HepG2 (cell line): Measurements from ENCODE around the gene ZC3H15. TPM values are rescaled to one million over a fixed set of nuclear protein-coding genes. Genes with fewer than 3 reads are reported as not detected.

Experiments
- ATAC-seq: fragments of 200-7000 bp; cut with Tn5 transposase; 3 replicates; pipeline ENCODE4 v1.9.1; 2020; ENCODE audit warnings: mild to moderate bottlenecking, moderate library complexity
- BruUV-seq: library from RNA; stranded (reverse); fragments of 400-500 nt; replicated peaks from 2 replicates; lab custom pipeline; 2021; lab: Mats Ljungman, UMichigan
- CTCF ChIA-PET: fragments of 300-600 bp; formaldehyde crosslinking; extraction: SDS; loops from one replicate; lab custom pipeline; 2021; ENCODE audit warnings: low total read pairs, inconsistent platforms, low intra/inter-chr PET ratio; lab: Yijun Ruan, JAX
- POLR2A ChIA-PET: fragments of 350-600 bp; sonication (Branson Sonifier 250); formaldehyde crosslinking; loops from one replicate; lab custom pipeline; 2020; ENCODE audit warnings: antibody characterized with exemption, inconsistent platforms; lab: Yijun Ruan, JAX
- DNase-seq: peaks from one replicate; pipeline ENCODE4 v3.0.0-alpha.2; 2015; ENCODE audit warnings: low spot score
- FAIRE-seq: peaks from 3 replicates; lab custom pipeline; 2011; peaks lifted over from hg19 to GRCh38; lab: Jason Lieb, UNC
- H2AFZ ChIP-seq: one replicate; pipeline ENCODE4 v1.6.1; 2011; ENCODE audit warnings: low read length, inconsistent platforms
- H3K27ac ChIP-seq: fragments of 300-600 bp; 3 replicates; pipeline ENCODE4 v1.8.0; 2011; ENCODE audit warnings: mixed run types, mild to moderate bottlenecking, mixed read lengths, low read length, inconsistent platforms; ENCODE audit not compliant: insufficient read depth; ENCODE audit errors: extremely low read length
- H3K27me3 ChIP-seq, 2 experiments: fragments of 200-600 bp in 1 of 2; 2 replicates in 1 of 2; 3 replicates in 1 of 2; pipeline versions ENCODE4 v1.6.0 to v1.8.0; 2011; ENCODE audit warnings: low read length in 2 of 2, mild to moderate bottlenecking in 2 of 2, moderate library complexity in 2 of 2, inconsistent platforms in 1 of 2; ENCODE audit not compliant: insufficient read depth in 2 of 2, control insufficient read depth in 1 of 2
- H3K36me3 ChIP-seq, 2 experiments: fragments of 200-600 bp in 1 of 2; replicated peaks in 1 of 2; 2 replicates in 1 of 2; 3 replicates in 1 of 2; pipeline versions ENCODE4 v1.5.1 to v1.8.0; 2011; ENCODE audit warnings: low read length in 2 of 2, inconsistent platforms in 1 of 2; ENCODE audit not compliant: insufficient read depth in 2 of 2, control insufficient read depth in 1 of 2
- H3K4me1 ChIP-seq: 2 replicates; pipeline ENCODE4 v1.5.1; 2012; ENCODE audit warnings: low read length, inconsistent platforms; ENCODE audit not compliant: insufficient read depth
- H3K4me2 ChIP-seq: 2 replicates; pipeline ENCODE4 v1.6.0; 2011; ENCODE audit warnings: low read depth, low read length, inconsistent platforms
- H3K4me3 ChIP-seq, 3 experiments: fragments of 200-600 bp in 1 of 3; sonication (generic), shearing (Covaris generic) in 1 of 3; replicated peaks in 1 of 3; 2 replicates each; pipeline ENCODE4 v1.5.1; 2011 to 2016; ENCODE audit warnings: low read length in 3 of 3, inconsistent platforms in 2 of 3, low read depth in 2 of 3, mild to moderate bottlenecking in 2 of 3, control low read depth in 1 of 3, mixed read lengths in 1 of 3; ENCODE audit not compliant: insufficient read depth in 1 of 3
- H3K79me2 ChIP-seq: one replicate; pipeline ENCODE4 v1.6.1; 2011; ENCODE audit warnings: low read length, inconsistent platforms; ENCODE audit not compliant: insufficient read depth
- H3K9ac ChIP-seq: 2 replicates; pipeline ENCODE4 v1.6.0; 2011; ENCODE audit warnings: mild to moderate bottlenecking, low read depth, low read length, inconsistent platforms; ENCODE audit not compliant: insufficient read depth
- H3K9me3 ChIP-seq: 2 replicates; pipeline ENCODE4 v1.5.1; 2012; ENCODE audit warnings: mild to moderate bottlenecking, low read length
- H4K20me1 ChIP-seq: 2 replicates; pipeline ENCODE4 v1.6.0; 2011; ENCODE audit warnings: inconsistent platforms, mild to moderate bottlenecking, low read length, moderate library complexity; ENCODE audit not compliant: insufficient read depth
- ARID5B ChIP-seq: IDR thresholded peaks from 2 replicates; pipeline ENCODE4 v1.4.0; 2020; ENCODE audit warnings: mild to moderate bottlenecking, missing genetic modification reagents
- DNMT1 ChIP-seq: sonication (generic); formaldehyde crosslinking; IDR thresholded peaks from 2 replicates; pipeline ENCODE4 v1.5.1; 2020; ENCODE audit warnings: mild to moderate bottlenecking, missing genetic modification reagents
- FOXC1 ChIP-seq: sonication (generic); formaldehyde crosslinking; IDR thresholded peaks from 2 replicates; pipeline ENCODE4 v1.8.0; 2022; ENCODE audit warnings: mild to moderate bottlenecking, missing genetic modification reagents, borderline replicate concordance
- FOXK1 ChIP-seq: sonication (generic); formaldehyde crosslinking; IDR thresholded peaks from 2 replicates; pipeline ENCODE4 v1.4.0; 2020; ENCODE audit warnings: low read depth, missing genetic modification reagents, borderline replicate concordance
- SP4 ChIP-seq: sonication (generic); formaldehyde crosslinking; IDR thresholded peaks from 2 replicates; pipeline ENCODE4 v1.8.1; 2023; ENCODE audit warnings: mild to moderate bottlenecking, missing genetic modification reagents
- THAP11 ChIP-seq: IDR thresholded peaks from 2 replicates; pipeline ENCODE4 v1.6.1; 2016; ENCODE audit warnings: missing biosample characterization, missing genetic modification reagents
- ZNF12 ChIP-seq: sonication (generic); formaldehyde crosslinking; IDR thresholded peaks from 2 replicates; pipeline ENCODE4 v1.5.0; 2020; ENCODE audit warnings: missing genetic modification reagents
- ZNF564 ChIP-seq: sonication (generic); formaldehyde crosslinking; IDR thresholded peaks from 2 replicates; pipeline ENCODE4 v1.8.1; 2023; ENCODE audit warnings: mild to moderate bottlenecking, missing genetic modification reagents
- ZNF607 ChIP-seq: sonication (generic); formaldehyde crosslinking; IDR thresholded peaks from 2 replicates; pipeline ENCODE4 v1.5.1; 2020; ENCODE audit warnings: missing genetic modification reagents, mild to moderate bottlenecking, borderline replicate concordance
- in situ Hi-C: cut with HindIII; loops from 2 replicates; pipeline ENCODE4 v1.10.0; 2017; ENCODE audit warnings: low pct_unique_long_range_greater_than_20kb; ENCODE audit not compliant: extremely low pct_ligation_motif_present
- intact Hi-C: fragments of 100-400 bp; cut with micrococcal nuclease; formaldehyde crosslinking; loops from one replicate; pipeline ENCODE4 v1.10.0; 2022; ENCODE audit not compliant: unreplicated experiment
- polyA plus RNA-seq, 8 experiments: library from polyadenylated mRNA; depleted of rRNA in 3 of 8; stranded (reverse) in 7 of 8; unstranded in 1 of 8; fragments of >200 nt; fragmentation: Illumina TruSeq in 4 of 8; extraction: Trizol in 4 of 8; gene quantifications; 2 replicates each; pipeline versions ENCODE4 v1.2.1 to v1.2.3, GENCODE V29; 2011 to 2016; ENCODE audit warnings: low read depth in 4 of 8, missing spikeins in 1 of 8, mixed read lengths in 1 of 8; ENCODE audit not compliant: insufficient read depth in 1 of 8
- total RNA-seq, 5 experiments: library from RNA; depleted of rRNA; stranded (reverse); fragments of >200 nt; fragmentation: Illumina TruSeq; extraction: Trizol; gene quantifications; 2 replicates each; pipeline ENCODE4 v1.2.3, GENCODE V29; 2016; ENCODE audit warnings: low read depth in 1 of 5
- TF ChIP-seq, protein P1 (sequence below): sonication (generic); formaldehyde crosslinking; IDR thresholded peaks from 2 replicates; pipeline ENCODE4 v1.5.1; 2020; ENCODE audit warnings: mild to moderate bottlenecking, missing genetic modification reagents

ZC3H15 gene
- total and polyA plus RNA-seq, 2 of the 13 experiments (the other 11 are each of a cell fraction or from before 2014, with no cell fraction given), result 84.6 to 168 TPM

GRCh38 chr2:186460465-186460864 lies 25.6 kb upstream of the ZC3H15 start (continued):
- TF ChIP-seq FOXC1 (no peak), ARID5B (CRISPR knock-in tag) (peak; percentile 48), DNMT1 (no peak), SP4 (CRISPR knock-in tag) (no peak), THAP11 (CRISPR knock-in tag) (peak; percentile 22; the same call in 1 of the 2 replicates), FOXK1 (CRISPR knock-in tag) (peak; percentile 55; the same call in 1 of the 2 replicates)
- TF ChIP-seq, all 625 proteins: peak for 29

- in situ Hi-C loops, result loop anchor here (25.0 kb wide), 4 partner anchors 479 to 1254 kb away; no protein-coding TSS in a partner anchor
These were observed 19.3 kb upstream of the ZC3H15 start for GRCh38 chr2:186466743-186467142.

More at GRCh38 chr2:186466743-186467142, 19.3 kb upstream of the ZC3H15 start:
- ATAC-seq (no peak), FAIRE-seq (no peak), DNase-seq (no peak)
- BruUV-seq, result no TSS peak
- CTCF ChIA-PET, result no interaction called here
- POLR2A ChIA-PET, result no interaction called here
- Histone ChIP-seq H4K20me1 (no peaks in the 10 kb centered on the region), H3K4me3 (no peak overlapping the region), H3K9ac (no peak overlapping the region), H2AFZ (no peak overlapping the region), H3K36me3 (peaks cover 0 to 1% of the 10 kb centered on the region in 2 experiments; a peak in 1 of 5 replicates), H3K9me3 (peaks cover 13% of the 10 kb centered on the region), H3K4me1 (no peaks in the 10 kb centered on the region), H3K79me2 (no peaks in the 10 kb centered on the region), H3K27me3 (no peaks in the 10 kb centered on the region), H3K27ac (no peak overlapping the region), H3K4me2 (no peak overlapping the region)
- TF ChIP-seq ZNF12 (CRISPR knock-in tag) (peak; percentile 97), ZNF564 (CRISPR knock-in tag) (peak; percentile 97), ZNF607 (no peak)
- TF ChIP-seq, protein P1, sequence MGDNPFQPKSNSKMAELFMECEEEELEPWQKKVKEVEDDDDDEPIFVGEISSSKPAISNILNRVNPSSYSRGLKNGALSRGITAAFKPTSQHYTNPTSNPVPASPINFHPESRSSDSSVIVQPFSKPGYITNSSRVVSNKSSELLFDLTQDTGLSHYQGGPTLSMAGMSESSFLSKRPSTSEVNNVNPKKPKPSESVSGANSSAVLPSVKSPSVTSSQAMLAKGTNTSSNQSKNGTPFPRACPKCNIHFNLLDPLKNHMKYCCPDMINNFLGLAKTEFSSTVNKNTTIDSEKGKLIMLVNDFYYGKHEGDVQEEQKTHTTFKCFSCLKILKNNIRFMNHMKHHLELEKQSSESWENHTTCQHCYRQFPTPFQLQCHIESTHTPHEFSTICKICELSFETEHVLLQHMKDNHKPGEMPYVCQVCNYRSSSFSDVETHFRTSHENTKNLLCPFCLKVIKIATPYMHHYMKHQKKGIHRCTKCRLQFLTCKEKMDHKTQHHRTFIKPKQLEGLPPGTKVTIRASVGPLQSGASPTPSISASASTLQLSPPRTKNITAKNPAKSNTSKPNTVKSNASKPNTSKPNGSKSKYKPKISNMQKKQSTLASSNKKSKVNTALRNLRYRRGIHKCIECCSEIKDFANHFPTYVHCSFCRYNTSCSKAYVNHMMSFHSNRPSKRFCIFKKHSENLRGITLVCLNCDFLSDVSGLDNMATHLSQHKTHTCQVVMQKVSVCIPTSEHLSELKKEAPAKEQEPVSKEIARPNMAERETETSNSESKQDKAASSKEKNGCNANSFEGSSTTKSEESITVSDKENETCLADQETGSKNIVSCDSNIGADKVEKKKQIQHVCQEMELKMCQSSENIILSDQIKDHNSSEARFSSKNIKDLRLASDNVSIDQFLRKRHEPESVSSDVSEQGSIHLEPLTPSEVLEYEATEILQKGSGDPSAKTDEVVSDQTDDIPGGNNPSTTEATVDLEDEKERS (CRISPR knock-in tag), result 0 out of 2 replicates have a peak, but pooled peaks have one; percentile 42
- intact Hi-C loops, result loop anchor here (10.0 kb wide), 1 partner anchor 482 kb away; no protein-coding TSS in a partner anchor
